GM13977 (cell line): ENCODE data around the gene ASMT.

Experiments used
- DNase-seq: peaks from one replicate; pipeline ENCODE4 v3.0.0; 2012; ENCODE audit warnings: low spot score
- in situ Hi-C: fragments of 300-500 bp; cut with MboI; formaldehyde crosslinking; loops from one replicate; pipeline ENCODE4 v1.12.0; 2022; ENCODE audit warnings: low sequenced_read_pairs, low pct_unique_long_range_greater_than_20kb, mixed read lengths, inconsistent platforms; ENCODE audit not compliant: unreplicated experiment
- TF ChIP-seq, protein P1 (sequence below): IDR thresholded peaks from 2 replicates; pipeline ENCODE4 v1.5.1; 2012; ENCODE audit warnings: mild to moderate bottlenecking, control low read depth; ENCODE audit not compliant: insufficient read depth; ENCODE audit errors: extremely low read depth, missing control alignments

The ASMT gene

DNA sequence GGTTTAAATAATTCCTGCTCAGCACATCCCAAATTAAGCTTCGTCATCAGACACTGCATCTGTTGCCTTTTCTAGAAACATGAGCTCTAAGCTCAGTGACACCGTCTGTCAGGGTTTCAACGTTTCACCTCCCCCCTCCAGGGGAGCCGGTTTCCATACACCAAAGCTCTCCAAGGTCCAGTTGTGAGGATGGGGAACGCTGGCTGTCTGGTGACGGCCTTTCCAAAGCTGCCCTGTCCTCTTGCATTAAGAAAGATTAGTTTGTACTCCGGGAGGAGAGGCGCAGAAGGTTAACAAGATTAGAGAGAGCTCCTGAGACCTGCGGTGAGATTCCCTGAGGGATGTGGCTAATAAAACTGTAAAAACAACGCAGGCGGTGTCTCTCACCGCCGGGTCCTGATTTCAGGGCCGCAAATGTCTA, 43.2 kb downstream of the ASMT start:
- in situ Hi-C loops: loop anchor here (10.0 to 25.0 kb wide), 2 partner anchors 967 to 1154 kb away; no protein-coding TSS in a partner anchor
- TF ChIP-seq, protein P1, sequence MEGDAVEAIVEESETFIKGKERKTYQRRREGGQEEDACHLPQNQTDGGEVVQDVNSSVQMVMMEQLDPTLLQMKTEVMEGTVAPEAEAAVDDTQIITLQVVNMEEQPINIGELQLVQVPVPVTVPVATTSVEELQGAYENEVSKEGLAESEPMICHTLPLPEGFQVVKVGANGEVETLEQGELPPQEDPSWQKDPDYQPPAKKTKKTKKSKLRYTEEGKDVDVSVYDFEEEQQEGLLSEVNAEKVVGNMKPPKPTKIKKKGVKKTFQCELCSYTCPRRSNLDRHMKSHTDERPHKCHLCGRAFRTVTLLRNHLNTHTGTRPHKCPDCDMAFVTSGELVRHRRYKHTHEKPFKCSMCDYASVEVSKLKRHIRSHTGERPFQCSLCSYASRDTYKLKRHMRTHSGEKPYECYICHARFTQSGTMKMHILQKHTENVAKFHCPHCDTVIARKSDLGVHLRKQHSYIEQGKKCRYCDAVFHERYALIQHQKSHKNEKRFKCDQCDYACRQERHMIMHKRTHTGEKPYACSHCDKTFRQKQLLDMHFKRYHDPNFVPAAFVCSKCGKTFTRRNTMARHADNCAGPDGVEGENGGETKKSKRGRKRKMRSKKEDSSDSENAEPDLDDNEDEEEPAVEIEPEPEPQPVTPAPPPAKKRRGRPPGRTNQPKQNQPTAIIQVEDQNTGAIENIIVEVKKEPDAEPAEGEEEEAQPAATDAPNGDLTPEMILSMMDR: no peak
- DNase-seq: no peak

DNA sequence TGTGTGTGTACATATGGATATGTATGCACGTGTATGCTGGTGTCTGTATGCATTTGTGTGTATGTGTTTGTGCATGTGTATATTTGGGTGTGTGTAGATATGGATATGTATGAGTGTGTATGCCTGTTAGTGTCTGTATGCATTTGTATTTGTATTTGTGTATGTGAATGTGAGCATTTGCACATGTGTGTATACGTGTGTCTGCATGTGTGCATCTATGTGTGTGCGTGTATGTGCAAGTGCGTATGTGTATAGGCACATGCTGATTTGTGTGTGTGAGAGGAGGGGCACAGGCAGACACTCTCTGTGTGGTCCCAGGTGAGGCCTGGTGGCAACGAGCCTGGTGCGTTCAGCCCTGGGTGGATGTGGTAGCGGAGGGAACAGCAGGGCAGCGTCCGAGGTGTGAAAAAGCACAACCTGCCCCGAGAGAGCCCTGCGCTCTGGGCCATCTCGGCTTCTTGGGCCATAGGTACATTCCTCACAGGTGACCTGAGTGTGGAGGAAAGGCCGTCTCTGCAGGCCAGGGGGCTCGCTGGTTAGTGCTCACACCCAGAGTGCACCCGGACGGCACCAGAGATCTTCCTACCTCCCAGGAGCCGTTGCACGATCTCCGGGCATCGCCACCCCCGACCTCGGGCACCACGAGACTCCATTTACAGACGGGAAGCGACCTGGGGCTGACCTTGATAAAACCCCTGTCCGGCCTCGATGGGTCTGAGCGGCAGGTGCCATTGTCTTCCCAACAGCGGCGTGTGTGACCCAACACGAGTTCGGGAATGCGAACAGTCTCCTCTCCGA, 45.0 kb downstream of the ASMT start:
- no peak for DNase-seq
- TF ChIP-seq, protein P1: no peak
- in situ Hi-C loops: loop anchor here (10.0 to 25.0 kb wide), 3 partner anchors 945 to 1152 kb away; no protein-coding TSS in a partner anchor

DNA sequence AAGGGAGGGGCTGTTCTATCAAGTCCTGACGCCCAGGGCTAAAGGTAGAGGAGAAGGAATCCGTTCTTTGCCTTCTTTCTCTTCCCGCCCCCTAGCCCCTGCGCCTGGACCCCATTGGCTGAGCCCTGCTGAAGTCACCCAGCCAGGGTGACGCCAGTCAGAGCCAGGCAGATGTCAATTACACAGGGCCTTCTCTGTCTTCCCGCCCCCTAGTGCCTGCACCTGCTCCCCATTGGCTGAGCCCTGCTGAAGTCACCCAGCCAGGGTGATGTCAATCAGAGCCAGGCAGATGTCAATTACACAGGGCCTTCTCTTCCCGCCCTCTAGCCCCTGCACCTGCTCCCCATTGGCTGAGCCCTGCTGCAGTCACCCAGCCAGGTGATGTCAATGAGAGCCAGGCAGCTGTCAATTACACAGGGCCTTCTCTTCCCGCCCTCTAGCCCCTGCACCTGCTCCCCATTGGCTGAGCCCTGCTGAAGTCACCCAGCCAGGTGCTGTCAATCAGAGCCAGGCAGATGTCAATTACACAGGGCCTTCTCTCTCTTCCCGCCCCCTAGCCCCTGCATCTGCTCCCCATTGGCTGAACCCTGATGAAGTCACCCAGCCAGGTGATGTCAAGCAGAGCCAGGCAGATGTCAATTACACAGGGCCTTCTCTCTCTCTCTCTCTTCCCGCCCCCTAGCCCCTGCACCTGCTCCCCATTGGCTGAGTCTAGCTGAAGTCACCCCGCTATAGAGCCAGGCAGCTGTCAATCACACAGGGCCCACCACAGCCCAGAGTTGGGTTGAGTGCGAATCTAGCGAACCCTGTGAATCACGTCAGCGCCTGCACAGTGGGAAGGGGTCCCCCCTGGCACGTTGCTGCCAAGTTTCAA, 46.4 kb downstream of the ASMT start:
- in situ Hi-C loops: loop anchor here (10.0 to 25.0 kb wide), 2 partner anchors 944 to 1151 kb away; no protein-coding TSS in a partner anchor
- TF ChIP-seq, protein P1: no peak
- DNase-seq: peak; percentile 92

DNA sequence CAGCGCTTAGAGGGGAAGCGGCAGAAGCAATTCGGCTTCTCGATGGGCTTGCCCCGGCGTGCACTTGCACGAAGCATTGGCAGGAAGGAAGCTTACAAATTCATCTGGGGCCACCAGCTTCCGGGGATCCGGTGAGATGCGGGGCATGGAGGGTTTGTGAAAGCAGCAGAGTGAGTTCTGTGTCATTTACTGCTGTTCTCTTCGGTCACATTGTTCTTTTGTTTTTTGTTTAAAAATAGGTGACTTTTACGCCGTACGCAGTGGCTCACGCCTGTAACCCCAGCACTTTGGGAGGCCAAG, 47.0 kb downstream of the ASMT start:
- in situ Hi-C loops: loop anchor here (10.0 to 25.0 kb wide), 2 partner anchors 943 to 1150 kb away; no protein-coding TSS in a partner anchor
- TF ChIP-seq, protein P1: no peak
- DNase-seq: no peak

DNA sequence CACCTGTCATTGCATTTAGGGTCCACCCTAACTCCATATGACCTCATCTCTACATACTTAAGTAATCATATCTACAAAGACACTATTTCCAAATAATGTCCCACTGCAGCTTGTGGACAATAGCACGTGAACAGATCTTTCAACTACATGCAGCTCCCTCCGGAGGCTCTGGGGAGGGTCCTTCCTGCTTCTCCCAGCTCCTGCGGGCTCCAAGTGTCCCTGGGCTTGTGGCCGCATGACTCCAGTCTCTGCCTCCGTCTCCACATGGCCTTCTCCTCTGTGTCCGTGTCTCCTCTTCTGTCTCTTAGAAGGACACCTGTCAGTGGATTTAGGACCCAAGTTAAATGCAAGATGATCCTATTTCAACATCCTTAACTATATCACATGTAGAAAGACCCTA, 52.7 kb downstream of the ASMT start:
- TF ChIP-seq, protein P1: no peak
- in situ Hi-C loops: loop anchor here (10.0 to 25.0 kb wide), 2 partner anchors 937 to 1145 kb away; no protein-coding TSS in a partner anchor
- DNase-seq: no peak

DNA sequence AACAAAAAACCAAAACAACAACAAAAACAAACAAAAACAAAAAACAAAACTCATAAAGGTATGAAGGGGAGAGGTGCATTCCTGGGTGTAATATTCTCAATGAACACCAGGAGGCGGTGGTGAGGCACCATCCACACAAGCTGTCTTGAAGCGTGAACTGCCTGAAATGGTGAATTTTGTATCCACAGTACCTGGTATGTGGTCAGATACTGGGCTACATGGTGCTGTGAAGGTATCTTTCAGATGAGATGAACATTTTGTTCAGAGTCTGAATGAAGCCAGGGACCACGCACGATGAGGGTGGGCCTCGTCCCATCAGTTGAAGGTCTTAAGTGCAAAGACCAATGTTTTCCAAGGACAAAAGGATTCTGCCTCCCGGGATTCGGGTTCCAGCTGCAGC, 58.5 kb downstream of the ASMT start:
- TF ChIP-seq, protein P1: peak; percentile 61
- in situ Hi-C loops: loop anchor here (25.0 kb wide), 1 partner anchor 1139 kb away; no protein-coding TSS in a partner anchor
- peak; percentile 46 for DNase-seq
